Astrocyte (in vitro differentiated cells and primary cell): ENCODE results near the gene MDM2. TPM values are rescaled to one million over a fixed set of nuclear protein-coding genes. Genes with fewer than 3 reads are reported as not detected.
"Not testable (repeated sequence)": the region's sequence is repeated elsewhere in the genome, so short reads cannot be mapped to it uniquely, and the experiment has no call there.

Source experiments
- DNase-seq: peaks from one replicate; pipeline ENCODE4 v3.0.0-alpha.2; 2010; ENCODE audit warnings: low read depth
- FAIRE-seq: peaks from 2 replicates; lab custom pipeline; 2011; peaks lifted over from hg19 to GRCh38; lab: Jason Lieb, UNC
- H2AFZ ChIP-seq: 2 replicates; pipeline ENCODE4 v1.6.0; 2012; ENCODE audit warnings: low read depth, low read length, inconsistent platforms
- H3K27ac ChIP-seq: 2 replicates; pipeline ENCODE4 v1.5.1; 2011; ENCODE audit warnings: low read depth, low read length, inconsistent platforms
- H3K27me3 ChIP-seq: 2 replicates; pipeline ENCODE4 v1.6.0; 2011; ENCODE audit warnings: low read length, inconsistent platforms; ENCODE audit not compliant: insufficient read depth
- H3K36me3 ChIP-seq: 2 replicates; pipeline ENCODE4 v1.5.1; 2011; ENCODE audit warnings: low read length, inconsistent platforms; ENCODE audit not compliant: insufficient read depth
- H3K4me1 ChIP-seq: 2 replicates; pipeline ENCODE4 v1.5.1; 2011; ENCODE audit warnings: low read length, inconsistent platforms; ENCODE audit not compliant: insufficient read depth
- H3K4me2 ChIP-seq: 2 replicates; pipeline ENCODE4 v1.6.0; 2012; ENCODE audit warnings: low read length, inconsistent platforms
- H3K4me3 ChIP-seq: 2 replicates; pipeline ENCODE4 v1.5.1; 2011; ENCODE audit warnings: low read depth, mild to moderate bottlenecking, low read length, inconsistent platforms; ENCODE audit not compliant: insufficient read depth
- H3K79me2 ChIP-seq: 2 replicates; pipeline ENCODE4 v1.6.0; 2012; ENCODE audit warnings: mild to moderate bottlenecking, low read length, inconsistent platforms; ENCODE audit not compliant: insufficient read depth
- H3K9ac ChIP-seq: 2 replicates; pipeline ENCODE4 v1.6.0; 2012; ENCODE audit warnings: mild to moderate bottlenecking, low read length, inconsistent platforms
- H3K9me3 ChIP-seq: 2 replicates; pipeline ENCODE4 v1.5.1; 2012; ENCODE audit warnings: low read depth, mild to moderate bottlenecking, low read length, inconsistent platforms; ENCODE audit not compliant: insufficient read depth
- H4K20me1 ChIP-seq: 2 replicates; pipeline ENCODE4 v1.6.0; 2012; ENCODE audit warnings: low read length, inconsistent platforms; ENCODE audit not compliant: insufficient read depth
- H3K27ac Mint-ChIP-seq: one replicate; pipeline ENCODE4 v1.8.0; 2021; ENCODE audit warnings: mild to moderate bottlenecking, mixed read lengths; ENCODE audit not compliant: unreplicated experiment
- H3K27me3 Mint-ChIP-seq: one replicate; pipeline ENCODE4 v1.8.0; 2021; ENCODE audit warnings: low read depth, mixed read lengths; ENCODE audit not compliant: unreplicated experiment
- H3K36me3 Mint-ChIP-seq: one replicate; pipeline ENCODE4 v1.8.0; 2021; ENCODE audit warnings: low read depth, mixed read lengths; ENCODE audit not compliant: unreplicated experiment
- H3K4me1 Mint-ChIP-seq: one replicate; pipeline ENCODE4 v1.8.0; 2021; ENCODE audit warnings: low read depth, mixed read lengths; ENCODE audit not compliant: unreplicated experiment
- H3K4me3 Mint-ChIP-seq: one replicate; pipeline ENCODE4 v1.8.0; 2021; ENCODE audit warnings: mild to moderate bottlenecking, moderate library complexity, mixed read lengths; ENCODE audit not compliant: unreplicated experiment
- H3K9me3 Mint-ChIP-seq: one replicate; pipeline ENCODE4 v1.8.0; 2021; ENCODE audit warnings: mild to moderate bottlenecking, mixed read lengths; ENCODE audit not compliant: unreplicated experiment
- EZH2 ChIP-seq: IDR thresholded peaks from 2 replicates; pipeline ENCODE4 v1.6.1; 2012; ENCODE audit warnings: mild to moderate bottlenecking, low read length, inconsistent platforms; ENCODE audit not compliant: insufficient read depth
- total RNA-seq: library from RNA; stranded (reverse); gene quantifications from 2 replicates; pipeline ENCODE4 v1.2.1, GENCODE V29; 2021
- TF ChIP-seq, protein P1 (sequence below): IDR thresholded peaks from 2 replicates; pipeline ENCODE4 v1.5.1; 2011; ENCODE audit warnings: low read depth, mild to moderate bottlenecking, inconsistent platforms, low read length, moderate library complexity; ENCODE audit not compliant: insufficient read depth

MDM2 gene
- total RNA-seq, 1 donor from 2014 or later, result 828 TPM

DNA sequence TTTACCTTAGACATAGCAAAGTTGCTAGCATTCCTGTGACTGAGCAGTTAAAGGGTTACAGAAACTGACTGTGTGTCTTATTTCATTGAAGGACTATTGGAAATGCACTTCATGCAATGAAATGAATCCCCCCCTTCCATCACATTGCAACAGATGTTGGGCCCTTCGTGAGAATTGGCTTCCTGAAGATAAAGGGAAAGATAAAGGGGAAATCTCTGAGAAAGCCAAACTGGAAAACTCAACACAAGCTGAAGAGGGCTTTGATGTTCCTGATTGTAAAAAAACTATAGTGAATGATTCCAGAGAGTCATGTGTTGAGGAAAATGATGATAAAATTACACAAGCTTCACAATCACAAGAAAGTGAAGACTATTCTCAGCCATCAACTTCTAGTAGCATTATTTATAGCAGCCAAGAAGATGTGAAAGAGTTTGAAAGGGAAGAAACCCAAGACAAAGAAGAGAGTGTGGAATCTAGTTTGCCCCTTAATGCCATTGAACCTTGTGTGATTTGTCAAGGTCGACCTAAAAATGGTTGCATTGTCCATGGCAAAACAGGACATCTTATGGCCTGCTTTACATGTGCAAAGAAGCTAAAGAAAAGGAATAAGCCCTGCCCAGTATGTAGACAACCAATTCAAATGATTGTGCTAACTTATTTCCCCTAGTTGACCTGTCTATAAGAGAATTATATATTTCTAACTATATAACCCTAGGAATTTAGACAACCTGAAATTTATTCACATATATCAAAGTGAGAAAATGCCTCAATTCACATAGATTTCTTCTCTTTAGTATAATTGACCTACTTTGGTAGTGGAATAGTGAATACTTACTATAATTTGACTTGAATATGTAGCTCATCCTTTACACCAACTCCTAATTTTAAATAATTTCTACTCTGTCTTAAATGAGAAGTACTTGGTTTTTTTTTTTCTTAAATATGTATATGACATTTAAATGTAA lies 31.5 kb downstream of the MDM2 start:
- no peak for TF ChIP-seq EZH2
- TF ChIP-seq, protein P1, sequence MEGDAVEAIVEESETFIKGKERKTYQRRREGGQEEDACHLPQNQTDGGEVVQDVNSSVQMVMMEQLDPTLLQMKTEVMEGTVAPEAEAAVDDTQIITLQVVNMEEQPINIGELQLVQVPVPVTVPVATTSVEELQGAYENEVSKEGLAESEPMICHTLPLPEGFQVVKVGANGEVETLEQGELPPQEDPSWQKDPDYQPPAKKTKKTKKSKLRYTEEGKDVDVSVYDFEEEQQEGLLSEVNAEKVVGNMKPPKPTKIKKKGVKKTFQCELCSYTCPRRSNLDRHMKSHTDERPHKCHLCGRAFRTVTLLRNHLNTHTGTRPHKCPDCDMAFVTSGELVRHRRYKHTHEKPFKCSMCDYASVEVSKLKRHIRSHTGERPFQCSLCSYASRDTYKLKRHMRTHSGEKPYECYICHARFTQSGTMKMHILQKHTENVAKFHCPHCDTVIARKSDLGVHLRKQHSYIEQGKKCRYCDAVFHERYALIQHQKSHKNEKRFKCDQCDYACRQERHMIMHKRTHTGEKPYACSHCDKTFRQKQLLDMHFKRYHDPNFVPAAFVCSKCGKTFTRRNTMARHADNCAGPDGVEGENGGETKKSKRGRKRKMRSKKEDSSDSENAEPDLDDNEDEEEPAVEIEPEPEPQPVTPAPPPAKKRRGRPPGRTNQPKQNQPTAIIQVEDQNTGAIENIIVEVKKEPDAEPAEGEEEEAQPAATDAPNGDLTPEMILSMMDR, result no peak
- H3K36me3 ChIP-seq, result peaks cover 91% of the 10 kb centered on the region
- H3K27me3 ChIP-seq, result no peaks in the 10 kb centered on the region
- H3K9me3 ChIP-seq, result no peaks in the 10 kb centered on the region
- H3K4me3 ChIP-seq, result no peak overlapping the region
- FAIRE-seq, result no peak
- no peak for DNase-seq
- Mint-ChIP-seq H3K4me3 (no peak overlapping the region), H3K36me3 (peaks cover 16% of the 10 kb centered on the region), H3K9me3 (no peaks in the 10 kb centered on the region), H3K27me3 (no peaks in the 10 kb centered on the region), H3K27ac (peak overlapping the region; percentile 66), H3K4me1 (peaks cover 20% of the 10 kb centered on the region)
- no peak overlapping the region for H3K27ac ChIP-seq
- H3K4me2 ChIP-seq, result no peak overlapping the region
- H4K20me1 ChIP-seq, result peaks cover 90% of the 10 kb centered on the region
- peaks cover 39% of the 10 kb centered on the region for H3K79me2 ChIP-seq
- H2AFZ ChIP-seq, result no peak overlapping the region
- H3K9ac ChIP-seq, result no peak overlapping the region
- H3K4me1 ChIP-seq, result no peaks in the 10 kb centered on the region

DNA sequence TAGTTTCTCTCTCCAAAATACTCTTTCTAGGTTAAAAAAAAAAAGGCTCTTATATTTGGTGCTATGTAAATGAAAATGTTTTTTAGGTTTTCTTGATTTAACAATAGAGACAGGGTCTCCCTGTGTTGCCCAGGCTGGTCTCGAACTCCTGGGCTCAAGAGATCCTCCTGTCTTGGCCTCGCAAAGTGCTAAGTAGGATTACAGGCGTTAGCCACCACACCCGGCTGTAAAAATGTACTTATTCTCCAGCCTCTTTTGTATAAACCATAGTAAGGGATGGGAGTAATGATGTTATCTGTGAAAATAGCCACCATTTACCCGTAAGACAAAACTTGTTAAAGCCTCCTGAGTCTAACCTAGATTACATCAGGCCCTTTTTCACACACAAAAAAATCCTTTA lies 33.2 kb downstream of the MDM2 start:
- FAIRE-seq, result not testable (repeated sequence)
- H3K36me3 Mint-ChIP-seq, result peaks cover 15% of the 10 kb centered on the region

DNA sequence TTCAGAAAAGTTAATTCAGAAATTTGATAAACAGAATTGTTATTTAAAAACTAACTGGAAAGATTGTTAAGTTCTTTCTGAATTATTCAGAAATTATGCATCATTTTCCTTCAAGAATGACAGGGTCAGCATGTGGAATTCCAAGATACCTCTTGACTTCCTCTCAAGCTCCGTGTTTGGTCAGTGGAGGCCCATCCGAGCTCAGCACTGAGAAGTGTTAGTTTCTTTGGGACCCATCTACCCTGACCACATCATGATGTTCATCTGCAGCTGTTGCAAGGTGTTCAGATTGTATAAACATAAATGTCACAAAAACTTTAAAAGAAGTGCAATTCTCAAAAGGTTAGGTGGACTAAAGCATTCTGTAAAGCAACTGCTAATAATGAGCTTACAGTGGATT lies 33.7 kb downstream of the MDM2 start:
- Histone ChIP-seq H3K4me1 (no peaks in the 10 kb centered on the region), H3K4me2 (no peak overlapping the region), H3K27me3 (no peaks in the 10 kb centered on the region), H3K9me3 (no peaks in the 10 kb centered on the region), H2AFZ (no peak overlapping the region), H3K79me2 (peaks cover 25% of the 10 kb centered on the region), H3K9ac (no peak overlapping the region), H3K36me3 (peaks cover 75% of the 10 kb centered on the region), H3K27ac (no peak overlapping the region), H4K20me1 (peaks cover 89% of the 10 kb centered on the region), H3K4me3 (no peak overlapping the region)
- Mint-ChIP-seq H3K9me3 (no peaks in the 10 kb centered on the region), H3K36me3 (peaks cover 15% of the 10 kb centered on the region), H3K27ac (peak overlapping the region; percentile 47), H3K27me3 (no peaks in the 10 kb centered on the region), H3K4me1 (peaks cover 14% of the 10 kb centered on the region), H3K4me3 (no peak overlapping the region)
- DNase-seq, result no peak
- TF ChIP-seq, protein P1, result no peak
- TF ChIP-seq EZH2, result no peak
- no peak for FAIRE-seq

More for the DNA sequence above, 33.2 kb downstream of the MDM2 start:
- H3K27me3 Mint-ChIP-seq, DNase-seq, H3K4me3 ChIP-seq, H3K9me3 ChIP-seq, H3K4me2 ChIP-seq, H3K9me3 Mint-ChIP-seq, H3K4me1 ChIP-seq, H3K4me3 Mint-ChIP-seq, H3K27me3 ChIP-seq, H3K27ac ChIP-seq, H2AFZ ChIP-seq, H3K9ac ChIP-seq: not testable (repeated sequence)
- peaks cover 88% of the 10 kb centered on the region for H4K20me1 ChIP-seq
- Mint-ChIP-seq H3K27ac (peak overlapping the region; percentile 7), H3K4me1 (peaks cover 14% of the 10 kb centered on the region)
- peaks cover 29% of the 10 kb centered on the region for H3K79me2 ChIP-seq
- H3K36me3 ChIP-seq, result peaks cover 79% of the 10 kb centered on the region
